Measurements from ENCODE around the gene ZFHX3. TPM values are rescaled to one million over a fixed set of nuclear protein-coding genes. Genes with fewer than 3 reads are reported as not detected.

ZFHX3 gene
- total and polyA plus RNA-seq, 2 of the 8 experiments (the other 6 are each of a cell fraction or from before 2014, with no cell fraction given): 0.08 to 0.99 TPM

- H2BK15ac ChIP-seq (ENCODE audit: low read length): no peak overlapping the region
- H3K9me3 ChIP-seq (ENCODE audit: insufficient read depth in 2 of 2, low read depth in 1 of 2, low read length in 1 of 2): no peaks in the 10 kb centered on the region
- no peaks in the 10 kb centered on the region for H3K79me1 ChIP-seq (ENCODE audit: low read depth, low read length)
- no peak overlapping the region for H3K9ac ChIP-seq (replicated peaks in 1 of 4; ENCODE audit: extremely low read depth in 1 of 4, low read depth in 3 of 4, low read length in 3 of 4)
- H2BK120ac ChIP-seq (replicated peaks; ENCODE audit: low read depth, low read length): no peak overlapping the region
- H4K91ac ChIP-seq (replicated peaks; ENCODE audit: insufficient read length, low read length): no peak overlapping the region
- H3K4me1 ChIP-seq (replicated peaks in 1 of 4; ENCODE audit: control insufficient read depth in 3 of 4, insufficient read depth in 4 of 4, low read length in 3 of 4): no peaks in the 10 kb centered on the region
- CTCF ChIA-PET (ENCODE audit: partially characterized antibody): interaction anchor here (2.6 kb wide), 1 partner anchor 11 kb away, joined by 12 read pairs; no protein-coding TSS in a partner anchor
- H2AK5ac ChIP-seq (ENCODE audit: low read depth, low read length): no peak overlapping the region
- no peak overlapping the region for H3K27ac ChIP-seq (ENCODE audit: low read depth, low read length)
- no peak for FAIRE-seq
- no peak overlapping the region for H3K4me2 ChIP-seq (ENCODE audit: insufficient read depth in 1 of 2, low read depth in 2 of 2, low read length in 2 of 2)
- no peak overlapping the region for H4K8ac ChIP-seq (ENCODE audit: extremely low read depth, insufficient read depth, low read length)
- 89% methylated on average over 5 of the region's 5 CpGs; no CpG with 5 or more reads in 1 of the 2 experiments for WGBS, 2 experiments (ENCODE audit: extremely low coverage in 1 of 2, insufficient coverage in 1 of 2, insufficient read length in 1 of 2, insufficient replicate concordance in 2 of 2, low coverage in 1 of 2, low lambda C conversion rate in 2 of 2, missing lambda C conversion rate in 1 of 2)
- H3K36me3 ChIP-seq (ENCODE audit: control insufficient read depth in 2 of 4, insufficient read depth in 4 of 4, low read length in 3 of 4): no peaks in the 10 kb centered on the region; a peak in 1 of 8 replicates
- no peak overlapping the region for H3K56ac ChIP-seq (replicated peaks; ENCODE audit: insufficient read length, low read depth, low read length)
- H3K14ac ChIP-seq (ENCODE audit: insufficient read length): no peak overlapping the region
- H3K18ac ChIP-seq (ENCODE audit: extremely low read depth, low read length): no peak overlapping the region
- no peak overlapping the region for H3K4ac ChIP-seq (replicated peaks; ENCODE audit: insufficient read length, low read depth, low read length)
- POLR2A ChIA-PET (ENCODE audit: partially characterized antibody): no interaction called here
- no peak overlapping the region for H4K5ac ChIP-seq (ENCODE audit: insufficient read length, low read depth, low read length)
- H2BK12ac ChIP-seq (ENCODE audit: low read depth, low read length): no peak overlapping the region
- H4K20me1 ChIP-seq (replicated peaks in 1 of 2; ENCODE audit: control insufficient read depth in 1 of 2, insufficient read depth in 2 of 2, low read length in 2 of 2): no peaks in the 10 kb centered on the region
- H3K23me2 ChIP-seq (ENCODE audit: low read depth, low read length): no peaks in the 10 kb centered on the region
- H3K23ac ChIP-seq (ENCODE audit: insufficient read length): no peak overlapping the region
- H3K27me3 ChIP-seq (replicated peaks in 1 of 4; ENCODE audit: control insufficient read depth in 3 of 4, extremely low read depth in 1 of 4, insufficient read depth in 3 of 4, low read length in 3 of 4): no peaks in the 10 kb centered on the region
- H3K79me2 ChIP-seq (ENCODE audit: control insufficient read depth in 1 of 2, insufficient read depth in 2 of 2, low read length in 2 of 2): no peaks in the 10 kb centered on the region
- H2BK20ac ChIP-seq (ENCODE audit: low read length): no peak overlapping the region
- H2BK5ac ChIP-seq (ENCODE audit: low read depth, low read length): no peak overlapping the region
- H2AFZ ChIP-seq (ENCODE audit: low read length): no peak overlapping the region
- no peak overlapping the region for H3K4me3 ChIP-seq (ENCODE audit: extremely low read depth in 1 of 4, insufficient read depth in 2 of 4, low read depth in 3 of 4, low read length in 4 of 4)
- no peak for DNase-seq (ENCODE audit: low read depth in 1 of 2, low spot score in 2 of 2)
- no peak for TF ChIP-seq E2F6 (IDR thresholded peaks at IDR 0.05)
- no peak for TF ChIP-seq BACH1 (IDR thresholded peaks at IDR 0.05; ENCODE audit: low read length)
- no peak for TF ChIP-seq KDM5A (IDR thresholded peaks at IDR 0.05; ENCODE audit: low read length)
- no peak for TF ChIP-seq SIX5 (IDR thresholded peaks at IDR 0.05; ENCODE audit: low read depth, low read length)
These were observed 223.2 kb downstream of the ZFHX3 start for GRCh38 chr16:72824761-72825160.
